SK-N-MC (cell line): Measurements from ENCODE around the gene GPR39.

ENCODE experiments used
- DNase-seq: peaks from one replicate; pipeline ENCODE4 v3.0.0-alpha.2; 2011; ENCODE audit warnings: low read depth, low spot score
- H3K27ac ChIP-seq: fragments of 200-600 bp; sonication (generic); 2 replicates; pipeline ENCODE4 v1.5.1; 2016; ENCODE audit warnings: mixed run types
- H3K36me3 ChIP-seq: fragments of 200-600 bp; sonication (generic); 2 replicates; pipeline ENCODE4 v1.6.1; 2017; ENCODE audit warnings: antibody characterized with exemption, low read length, mixed read lengths; ENCODE audit not compliant: insufficient read depth
- H3K4me3 ChIP-seq: fragments of 200-600 bp; sonication (generic); 2 replicates; pipeline ENCODE4 v1.5.1; 2016
- H3K9ac ChIP-seq: fragments of 200-600 bp; sonication (generic); 2 replicates; pipeline ENCODE4 v1.8.0; 2017; ENCODE audit warnings: mixed run types, mixed read lengths; ENCODE audit not compliant: insufficient read length
- H3K9me3 ChIP-seq: fragments of 200-600 bp; sonication (generic); 2 replicates; pipeline ENCODE4 v1.6.1; 2017; ENCODE audit warnings: low read depth, mild to moderate bottlenecking, antibody characterized with exemption, low read length, moderate library complexity, mixed read lengths
- EZH2 ChIP-seq: fragments of 200-600 bp; sonication (generic); IDR thresholded peaks from one replicate; pipeline ENCODE4 v1.6.1; 2017; ENCODE audit warnings: antibody characterized with exemption
- FOXP2 ChIP-seq: optimal IDR thresholded peaks from 2 replicates; pipeline ENCODE3; 2011; ENCODE audit warnings: mild to moderate bottlenecking, moderate library complexity; ENCODE audit not compliant: insufficient read depth; ENCODE audit errors: extremely low read length, control extremely low read depth
- POLR2AphosphoS5 ChIP-seq: IDR thresholded peaks from 2 replicates; pipeline ENCODE4 v1.6.1; 2012; ENCODE audit warnings: mild to moderate bottlenecking, low read depth, low read length, borderline replicate concordance

The GPR39 gene

DNA sequence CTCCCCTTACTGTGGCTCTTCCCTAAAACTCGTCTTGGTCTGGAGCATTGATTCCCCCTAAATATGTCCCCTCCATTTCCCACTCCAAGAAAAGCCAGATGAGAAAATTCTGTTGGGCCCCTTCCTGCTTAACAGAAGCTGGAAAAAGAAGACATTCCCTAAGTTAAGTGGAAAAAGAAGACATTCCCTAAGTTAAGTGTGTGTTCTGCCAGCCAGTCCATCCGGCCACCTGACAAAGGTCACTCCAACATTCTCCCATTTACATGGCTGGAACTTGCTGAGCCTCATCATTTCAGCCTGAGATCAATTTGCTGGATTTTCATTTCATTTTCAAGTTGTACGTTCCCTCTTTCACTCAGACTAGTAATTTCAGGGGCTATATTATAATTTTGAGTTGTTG is 201.4 kb downstream of the GPR39 start:
- TF ChIP-seq EZH2, result no peak
- TF ChIP-seq POLR2AphosphoS5, result no peak
- no peak for TF ChIP-seq FOXP2
- Histone ChIP-seq H3K27ac (no peak overlapping the region), H3K36me3 (no peaks in the 10 kb centered on the region), H3K9me3 (no peaks in the 10 kb centered on the region), H3K4me3 (no peak overlapping the region), H3K9ac (no peak overlapping the region)
- DNase-seq, result no peak

DNA sequence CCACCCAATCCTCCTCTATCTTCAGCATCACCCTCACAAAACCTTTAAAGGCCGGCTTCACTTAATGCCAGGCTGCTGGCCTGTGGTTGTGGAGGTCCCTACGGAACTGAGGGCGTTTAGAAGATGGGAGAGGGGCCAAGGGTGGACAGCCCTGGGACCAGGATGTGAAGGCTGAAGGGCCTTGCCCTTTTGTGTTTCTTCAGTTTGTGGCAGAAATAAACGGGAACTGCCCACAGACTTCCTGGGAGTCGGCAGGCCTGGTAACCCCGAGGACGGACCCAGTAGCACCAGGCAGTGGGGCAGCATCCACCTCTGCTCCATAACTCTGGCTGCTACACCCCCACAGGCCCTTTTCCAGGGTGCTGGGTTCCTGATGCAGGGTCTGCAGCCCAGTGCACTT is 202.1 kb downstream of the GPR39 start:
- H3K27ac ChIP-seq, result no peak overlapping the region
- no peak overlapping the region for H3K4me3 ChIP-seq
- H3K36me3 ChIP-seq, result no peaks in the 10 kb centered on the region
- DNase-seq, result no peak
- no peaks in the 10 kb centered on the region for H3K9me3 ChIP-seq
- no peak overlapping the region for H3K9ac ChIP-seq
- TF ChIP-seq EZH2, result no peak
- TF ChIP-seq FOXP2, result no peak
- TF ChIP-seq POLR2AphosphoS5, result no peak

DNA sequence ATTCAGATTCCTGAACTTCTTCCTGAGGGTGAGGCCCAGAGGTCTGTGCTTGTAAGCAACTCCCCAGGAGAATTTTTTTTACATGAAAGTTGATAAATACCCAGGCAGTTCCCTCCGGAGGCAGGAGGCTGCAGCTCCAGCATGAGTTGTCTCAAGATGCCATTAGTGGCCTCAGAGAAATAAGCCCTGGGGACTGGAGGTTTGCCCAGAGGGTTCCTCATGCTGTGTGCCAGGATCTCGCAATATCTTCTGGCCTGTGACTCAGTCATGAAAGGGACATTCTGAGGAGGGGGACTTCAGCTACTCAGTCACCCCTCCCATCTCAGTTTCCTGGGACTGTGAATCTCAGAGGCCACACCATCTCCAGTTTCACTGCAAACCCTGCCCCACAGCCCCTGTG is 203.5 kb downstream of the GPR39 start:
- Histone ChIP-seq H3K9me3 (no peaks in the 10 kb centered on the region), H3K4me3 (no peak overlapping the region), H3K9ac (no peak overlapping the region), H3K27ac (no peak overlapping the region), H3K36me3 (no peaks in the 10 kb centered on the region)
- no peak for DNase-seq
- TF ChIP-seq POLR2AphosphoS5 (no peak), EZH2 (no peak), FOXP2 (no peak)

DNA sequence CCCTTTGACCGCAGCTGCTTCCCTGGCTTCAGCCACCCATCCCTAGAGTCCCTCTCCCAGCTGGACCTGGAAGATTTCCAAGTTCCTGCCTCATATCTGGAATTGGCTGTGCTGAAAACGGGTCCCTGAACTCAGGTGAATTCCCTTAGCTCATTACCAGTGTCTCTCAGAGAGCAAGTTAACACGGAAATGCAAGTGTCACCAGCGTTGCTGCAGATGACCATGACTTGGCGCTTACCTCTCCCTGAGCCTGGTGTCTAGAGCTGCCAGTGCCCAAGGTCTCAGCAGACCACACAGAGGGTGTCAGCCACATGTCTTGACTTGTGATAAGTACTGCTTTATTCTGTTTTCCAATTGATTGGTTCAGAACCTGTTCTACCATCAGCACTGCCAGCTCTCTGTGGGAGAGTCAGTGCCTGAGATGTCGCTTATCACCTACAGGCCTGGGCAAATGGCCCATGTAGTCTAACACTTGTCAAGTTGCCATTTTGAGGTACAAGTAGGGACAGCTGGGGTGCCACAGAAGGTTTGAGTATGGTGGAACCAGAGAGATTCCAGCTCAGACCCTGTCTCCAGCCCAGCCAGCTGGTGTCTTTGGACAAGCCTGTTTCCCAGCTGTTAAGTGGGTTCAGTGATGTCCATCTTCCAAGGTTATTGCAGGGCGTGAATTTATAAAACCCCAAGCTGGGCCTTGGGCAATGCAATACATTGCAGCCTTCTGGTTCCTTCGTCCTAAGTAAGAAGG is 204.7 kb downstream of the GPR39 start:
- TF ChIP-seq EZH2, result no peak
- TF ChIP-seq FOXP2, result no peak
- no peak for TF ChIP-seq POLR2AphosphoS5
- H3K27ac ChIP-seq, result no peak overlapping the region

DNA sequence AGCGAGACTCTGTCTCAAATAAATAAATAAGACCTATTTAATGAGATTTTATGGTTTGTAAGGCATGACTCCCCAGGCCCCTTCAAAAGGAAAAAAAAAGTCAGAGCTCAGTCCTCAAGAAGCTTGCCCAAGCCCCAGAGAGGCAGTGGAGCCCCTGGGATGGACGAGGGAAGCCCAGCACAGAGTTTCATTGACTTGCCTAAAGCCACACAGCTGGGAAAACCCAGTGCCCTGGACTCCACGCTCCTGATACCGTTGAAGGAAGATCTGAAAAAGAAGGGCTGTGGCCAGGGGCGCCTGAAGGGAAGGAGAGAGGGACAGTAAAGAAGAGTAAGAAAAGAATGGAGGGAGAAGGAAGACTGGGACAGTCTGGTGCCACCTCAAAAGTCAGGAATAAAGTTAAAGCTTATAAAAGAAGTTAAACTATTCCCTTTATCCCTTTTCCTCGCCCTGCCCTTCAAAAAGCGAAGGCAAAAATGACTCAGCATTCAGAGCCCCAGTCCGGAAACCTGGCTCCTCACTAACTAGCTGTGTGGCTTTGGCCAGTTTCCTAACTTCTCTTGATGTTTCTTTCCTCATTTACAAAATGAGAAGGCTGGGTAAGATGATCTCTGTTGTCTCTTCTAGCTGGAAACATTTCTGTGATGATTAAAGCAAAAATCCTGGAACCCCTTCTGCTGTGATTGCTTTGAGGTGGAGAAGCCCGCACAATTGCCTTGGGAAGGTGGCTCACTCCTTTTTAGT is 206.7 kb downstream of the GPR39 start:
- H3K27ac ChIP-seq, result no peak overlapping the region
- no peaks in the 10 kb centered on the region for H3K36me3 ChIP-seq
- no peak overlapping the region for H3K4me3 ChIP-seq
- no peak overlapping the region for H3K9ac ChIP-seq
- DNase-seq, result no peak
- TF ChIP-seq FOXP2 (no peak), POLR2AphosphoS5 (no peak), EZH2 (no peak)
- H3K9me3 ChIP-seq, result no peaks in the 10 kb centered on the region

More for the DNA sequence above, 204.7 kb downstream of the GPR39 start:
- DNase-seq, result no peak
- Histone ChIP-seq H3K9ac (no peak overlapping the region), H3K4me3 (no peak overlapping the region), H3K9me3 (no peaks in the 10 kb centered on the region), H3K36me3 (no peaks in the 10 kb centered on the region)

DNA sequence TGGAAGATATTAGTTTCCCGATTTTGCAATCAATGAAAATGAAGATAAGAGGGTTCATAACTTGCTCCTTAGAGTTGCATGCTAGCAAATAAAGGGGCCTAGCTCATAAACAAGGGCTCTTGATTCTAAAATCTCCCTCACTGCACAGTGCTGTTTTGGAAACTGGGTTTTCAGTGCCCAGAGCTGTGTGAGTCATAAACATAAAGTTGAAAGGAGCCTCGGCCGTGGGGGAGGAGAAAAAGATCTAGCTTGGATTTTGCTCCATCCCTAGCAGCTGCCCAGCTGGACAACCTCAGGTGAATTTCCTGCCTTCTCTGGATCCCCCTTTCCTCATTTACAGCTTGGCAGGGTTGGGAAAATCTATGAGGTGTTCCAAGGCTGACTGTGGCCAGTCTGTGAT is 210.9 kb downstream of the GPR39 start:
- H3K4me3 ChIP-seq, result no peak overlapping the region
- H3K9me3 ChIP-seq, result no peaks in the 10 kb centered on the region
- TF ChIP-seq POLR2AphosphoS5 (no peak), FOXP2 (no peak), EZH2 (no peak)
- H3K9ac ChIP-seq, result no peak overlapping the region
- H3K27ac ChIP-seq, result no peak overlapping the region
- DNase-seq, result no peak
- H3K36me3 ChIP-seq, result no peaks in the 10 kb centered on the region

DNA sequence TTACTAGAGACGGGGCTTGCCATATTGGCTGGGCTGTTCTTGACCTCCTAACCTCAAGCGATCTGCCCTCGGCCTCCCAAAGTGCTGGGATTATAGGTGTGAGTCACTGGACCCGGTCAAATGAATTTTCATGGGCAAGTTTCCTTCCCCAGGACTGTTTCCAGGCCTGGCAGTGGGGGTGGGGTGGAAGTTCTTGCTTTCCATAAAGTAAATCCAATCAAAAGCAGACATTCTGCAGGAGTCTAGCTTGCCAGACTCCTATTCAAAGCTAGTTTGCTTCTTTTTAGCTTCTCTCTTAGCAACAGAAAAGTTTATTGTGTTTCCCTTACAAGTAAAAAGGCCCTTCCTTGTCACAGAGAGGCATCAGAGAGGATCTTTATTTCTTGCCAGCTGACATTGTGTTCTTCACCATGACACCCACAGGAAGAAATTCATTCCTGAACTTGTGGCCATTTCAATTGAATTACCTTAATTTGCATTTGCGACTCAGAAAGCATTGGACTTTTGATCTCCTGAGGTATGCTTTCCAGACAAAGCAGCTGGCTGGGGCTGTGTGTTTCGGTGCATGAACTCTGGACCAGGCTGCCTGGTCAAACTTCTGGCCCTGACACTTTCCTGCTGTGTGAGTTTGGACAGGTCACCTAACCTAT is 215.5 kb downstream of the GPR39 start:
- Histone ChIP-seq H3K27ac (no peak overlapping the region), H3K4me3 (no peak overlapping the region), H3K9ac (no peak overlapping the region), H3K36me3 (no peaks in the 10 kb centered on the region), H3K9me3 (no peaks in the 10 kb centered on the region)
- TF ChIP-seq FOXP2 (no peak), POLR2AphosphoS5 (no peak), EZH2 (no peak)
- DNase-seq, result no peak

DNA sequence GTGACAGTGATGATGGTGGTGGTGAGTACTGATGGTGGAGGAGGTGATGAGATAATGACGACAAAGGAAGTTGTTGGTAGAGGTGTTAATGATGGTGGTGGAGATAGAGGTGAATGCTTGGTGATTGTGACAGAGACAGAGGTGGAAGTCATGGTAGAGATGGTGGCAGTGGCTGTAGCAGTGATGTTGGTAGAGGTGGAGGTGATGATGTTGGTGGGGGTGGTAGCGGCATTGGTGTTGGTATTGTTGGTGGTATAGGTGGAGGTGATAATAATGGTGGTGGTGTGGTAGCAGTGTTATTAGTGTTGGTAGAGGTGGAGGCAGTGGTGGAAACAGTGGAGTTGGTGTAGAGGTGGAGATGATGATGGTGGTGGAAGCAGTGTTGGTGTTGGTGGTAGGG is 217.0 kb downstream of the GPR39 start:
- no peak overlapping the region for H3K4me3 ChIP-seq
- no peak overlapping the region for H3K27ac ChIP-seq
- H3K36me3 ChIP-seq, result no peaks in the 10 kb centered on the region
- DNase-seq, result no peak
- H3K9me3 ChIP-seq, result no peaks in the 10 kb centered on the region
- TF ChIP-seq EZH2 (no peak), POLR2AphosphoS5 (no peak), FOXP2 (no peak)
- no peak overlapping the region for H3K9ac ChIP-seq
